Nucleus accumbens (tissue), 56 donors: ENCODE data around the gene CFAP68.
A peak's percentile ranks its signal among the peaks of the same experiment; 100 is the strongest.
"Not testable (repeated sequence)": the region's sequence is repeated elsewhere in the genome, so short reads cannot be mapped to it uniquely, and the experiment has no call there.

ENCODE experiments used
- DNase-seq, 56 donors: peaks; one replicate each; lab custom pipeline; 2025; lab: John Stamatoyannopoulos, UW

The CFAP68 gene

GRCh38 chr11:111916768-111917167, 37.4 kb downstream of the CFAP68 start:
- DNase-seq, result no peak

GRCh38 chr11:111917312-111917711, 38.0 kb downstream of the CFAP68 start:
- no peak for DNase-seq

GRCh38 chr11:111917788-111918187, 38.4 kb downstream of the CFAP68 start:
- DNase-seq, result no peak

- peak in 2 of 56 donors; percentile 16 to 23 for DNase-seq
These were observed 39.3 kb downstream of the CFAP68 start, which contains the start of gene C11orf52 for GRCh38 chr11:111918390-111919256. C11orf52 (plus strand) TSS chr11:111918913; CDS start chr11:111918973, 60 bp downstream.

- no peak for DNase-seq
These were observed 41.6 kb downstream of the CFAP68 start for GRCh38 chr11:111920908-111921307.

- no peak for DNase-seq
These were observed 42.3 kb downstream of the CFAP68 start for GRCh38 chr11:111921541-111922230.

- no peak for DNase-seq
These were observed 43.5 kb downstream of the CFAP68 start for GRCh38 chr11:111922803-111923202.

- DNase-seq, result no peak
These were observed 44.0 kb downstream of the CFAP68 start for GRCh38 chr11:111923351-111923788.

GRCh38 chr11:111923951-111924350, 44.6 kb downstream of the CFAP68 start:
- DNase-seq, result no peak

- no peak for DNase-seq
These were observed 46.6 kb downstream of the CFAP68 start for GRCh38 chr11:111925953-111926352.

- DNase-seq, result peak; percentile 83 to 100 (median 98)
These were observed 47.4 kb downstream of the CFAP68 start for GRCh38 chr11:111926505-111927391.

GRCh38 chr11:111930472-111930871, 51.1 kb downstream of the CFAP68 start:
- DNase-seq, result no peak

GRCh38 chr11:111932611-111932950, 53.2 kb downstream of the CFAP68 start:
- no peak for DNase-seq

- DNase-seq, result not testable (repeated sequence)
These were observed 53.8 kb downstream of the CFAP68 start for GRCh38 chr11:111933176-111933575.

GRCh38 chr11:111933872-111934271, 54.5 kb downstream of the CFAP68 start:
- no peak for DNase-seq

- no peak for DNase-seq
These were observed 55.0 kb downstream of the CFAP68 start for GRCh38 chr11:111934306-111934705.
